ENCODE data around the gene BRINP3. TPM values are rescaled to one million over a fixed set of nuclear protein-coding genes. Genes with fewer than 3 reads are reported as not detected.

The BRINP3 gene
- polyA plus RNA-seq, 1 donor from 2014 or later, result 7.7 TPM

- TF ChIP-seq TAF1 (IDR thresholded peaks at IDR 0.05; ENCODE audit: low read depth) (no peak), SMC3 (conservative IDR thresholded peaks at IDR 0.05; ENCODE audit: poor library complexity) (no peak), POLR2AphosphoS5 (IDR thresholded peaks at IDR 0.05) (no peak), EP300 (conservative IDR thresholded peaks at IDR 0.05; ENCODE audit: poor library complexity, severe bottlenecking) (no peak), CTCF (IDR thresholded peaks at IDR 0.05; ENCODE audit: poor library complexity, severe bottlenecking) (no peak), MXI1 (conservative IDR thresholded peaks at IDR 0.05; ENCODE audit: poor library complexity, severe bottlenecking) (no peak), EZH2 (IDR thresholded peaks at IDR 0.05; ENCODE audit: borderline replicate concordance, insufficient read depth, low read length, poor library complexity, severe bottlenecking) (no peak), REST (IDR thresholded peaks at IDR 0.05; ENCODE audit: borderline replicate concordance) (no peak), RAD21 (conservative IDR thresholded peaks at IDR 0.05) (no peak)
- no peaks in the 10 kb centered on the region for H3K36me3 ChIP-seq (ENCODE audit: insufficient read depth, low read length)
- H3K9me2 ChIP-seq (ENCODE audit: insufficient read depth, low read length), result no peaks in the 10 kb centered on the region
- no peak overlapping the region for H2AFZ ChIP-seq (ENCODE audit: low read depth, low read length)
- H3K27ac ChIP-seq (ENCODE audit: low read length), result no peak overlapping the region
- H3F3A ChIP-seq (ENCODE audit: insufficient read depth, low read length, poor library complexity, severe bottlenecking), result no peaks in the 10 kb centered on the region
- no peaks in the 10 kb centered on the region for H3K9me3 ChIP-seq (ENCODE audit: low read length)
- H3K9ac ChIP-seq (ENCODE audit: low read length), result no peak overlapping the region
- no peak overlapping the region for H3K4me2 ChIP-seq (ENCODE audit: low read length)
- no peaks in the 10 kb centered on the region for H3K79me2 ChIP-seq (replicated peaks; ENCODE audit: insufficient read depth, low read length)
- no peak overlapping the region for H3K4me3 ChIP-seq (ENCODE audit: low read length)
- H4K20me1 ChIP-seq (ENCODE audit: insufficient read depth), result no peaks in the 10 kb centered on the region
- no peaks in the 10 kb centered on the region for H3K27me3 ChIP-seq (ENCODE audit: insufficient read depth, low read depth, low read length)
These were observed 330.0 kb downstream of the BRINP3 start for GRCh38 chr1:190147616-190148015.

GRCh38 chr1:190144650-190145049 is 333.0 kb downstream of the BRINP3 start:
- Histone ChIP-seq H3F3A (ENCODE audit: insufficient read depth, low read length, poor library complexity, severe bottlenecking) (no peaks in the 10 kb centered on the region), H3K9ac (ENCODE audit: low read length) (no peak overlapping the region), H4K20me1 (ENCODE audit: insufficient read depth) (no peaks in the 10 kb centered on the region), H3K36me3 (ENCODE audit: insufficient read depth, low read length) (no peaks in the 10 kb centered on the region), H3K79me2 (replicated peaks; ENCODE audit: insufficient read depth, low read length) (no peaks in the 10 kb centered on the region), H2AFZ (ENCODE audit: low read depth, low read length) (no peak overlapping the region), H3K4me2 (ENCODE audit: low read length) (no peak overlapping the region), H3K9me3 (ENCODE audit: low read length) (no peaks in the 10 kb centered on the region), H3K4me3 (ENCODE audit: low read length) (no peak overlapping the region), H3K27ac (ENCODE audit: low read length) (no peak overlapping the region), H3K27me3 (ENCODE audit: insufficient read depth, low read depth, low read length) (no peaks in the 10 kb centered on the region), H3K9me2 (ENCODE audit: insufficient read depth, low read length) (no peaks in the 10 kb centered on the region)
- TF ChIP-seq REST (IDR thresholded peaks at IDR 0.05; ENCODE audit: borderline replicate concordance) (no peak), SMC3 (conservative IDR thresholded peaks at IDR 0.05; ENCODE audit: poor library complexity) (no peak), TAF1 (IDR thresholded peaks at IDR 0.05; ENCODE audit: low read depth) (no peak), POLR2AphosphoS5 (IDR thresholded peaks at IDR 0.05) (no peak), CTCF (IDR thresholded peaks at IDR 0.05; ENCODE audit: poor library complexity, severe bottlenecking) (no peak), EZH2 (IDR thresholded peaks at IDR 0.05; ENCODE audit: borderline replicate concordance, insufficient read depth, low read length, poor library complexity, severe bottlenecking) (no peak), RAD21 (conservative IDR thresholded peaks at IDR 0.05) (no peak), EP300 (conservative IDR thresholded peaks at IDR 0.05; ENCODE audit: poor library complexity, severe bottlenecking) (no peak), MXI1 (conservative IDR thresholded peaks at IDR 0.05; ENCODE audit: poor library complexity, severe bottlenecking) (no peak)
